K562 (cell line): Measurements from ENCODE around the gene TXLNB. TPM values are rescaled to one million over a fixed set of nuclear protein-coding genes. Genes with fewer than 3 reads are reported as not detected.

Source experiments
- ATAC-seq: fragments of 200-7000 bp; cut with Tn5 transposase; 3 replicates; pipeline ENCODE4 v1.9.1; 2020; ENCODE audit warnings: moderate library complexity
- BruUV-seq: library from RNA; stranded (reverse); fragments of 400-500 nt; replicated peaks from 2 replicates; lab custom pipeline; 2021; lab: Mats Ljungman, UMichigan
- CTCF ChIA-PET: fragments of 300-600 bp; formaldehyde crosslinking; extraction: SDS; loops from one replicate; lab custom pipeline; 2021; ENCODE audit warnings: low intra/inter-chr PET ratio; lab: Yijun Ruan, JAX
- POLR2A ChIA-PET: fragments of 300-600, 350-650 bp; sonication (Branson Sonifier 250); formaldehyde crosslinking; extraction: SDS; loops from one replicate; lab custom pipeline; 2021; ENCODE audit warnings: antibody characterized with exemption, inconsistent platforms; lab: Yijun Ruan, JAX
- DNase-seq, 4 experiments: peaks; one replicate each; pipeline versions ENCODE4 v3.0.0 to v3.0.0-alpha.2; 2011 to 2018; ENCODE audit warnings: low spot score in 3 of 4, mixed read lengths in 3 of 4; ENCODE audit errors: extremely low read depth in 1 of 4
- FAIRE-seq: peaks from 2 replicates; lab custom pipeline; 2011; peaks lifted over from hg19 to GRCh38; lab: Jason Lieb, UNC
- H2AFZ ChIP-seq: 2 replicates; pipeline ENCODE4 v1.6.0; 2011; ENCODE audit warnings: low read depth, low read length, control low read depth, inconsistent platforms
- H3K27ac ChIP-seq: fragments of 200-600 bp; 3 replicates; pipeline ENCODE4 v1.8.0; 2011; ENCODE audit warnings: low read depth, mild to moderate bottlenecking, control low read depth, inconsistent platforms, low read length, moderate library complexity, mixed read lengths; ENCODE audit errors: extremely low read depth
- H3K27me3 ChIP-seq, 2 experiments: fragments of 300-600 bp in 1 of 2; 2 replicates in 1 of 2; 3 replicates in 1 of 2; pipeline versions ENCODE4 v1.6.0 to v1.8.0; 2011; ENCODE audit warnings: inconsistent platforms in 2 of 2, low read length in 2 of 2, mild to moderate bottlenecking in 1 of 2, mixed read lengths in 1 of 2, moderate library complexity in 1 of 2; ENCODE audit not compliant: control insufficient read depth in 2 of 2, insufficient read depth in 2 of 2
- H3K36me3 ChIP-seq: fragments of 300-600 bp; 3 replicates; pipeline ENCODE4 v1.8.0; 2011; ENCODE audit warnings: mild to moderate bottlenecking, low read length, inconsistent platforms; ENCODE audit not compliant: control insufficient read depth, insufficient read depth
- H3K4me1 ChIP-seq, 2 experiments: fragments of 200-600 bp in 1 of 2; replicated peaks in 1 of 2; 2 replicates in 1 of 2; 3 replicates in 1 of 2; pipeline versions ENCODE4 v1.5.1 to v1.8.0; 2011; ENCODE audit warnings: inconsistent platforms in 2 of 2, low read length in 2 of 2, mild to moderate bottlenecking in 1 of 2, mixed read lengths in 1 of 2, moderate library complexity in 1 of 2; ENCODE audit not compliant: control insufficient read depth in 2 of 2, insufficient read depth in 2 of 2
- H3K4me2 ChIP-seq: 2 replicates; pipeline ENCODE4 v1.6.1; 2011; ENCODE audit warnings: low read length, control low read depth, inconsistent platforms, mixed read lengths; ENCODE audit not compliant: insufficient read depth
- H3K4me3 ChIP-seq: fragments of 200-600 bp; sonication (generic), shearing (Covaris generic); 2 replicates; pipeline ENCODE4 v1.5.1; 2016; ENCODE audit warnings: control low read depth, inconsistent platforms
- H3K79me2 ChIP-seq: fragments of 200-600 bp; 3 replicates; pipeline ENCODE4 v1.8.0; 2011; ENCODE audit warnings: low read length, inconsistent platforms; ENCODE audit not compliant: control insufficient read depth, insufficient read depth
- H3K9ac ChIP-seq, 2 experiments: 2 replicates each; pipeline versions ENCODE4 v1.6.0 to v1.6.1; 2011; ENCODE audit warnings: low read depth in 2 of 2, low read length in 2 of 2, control low read depth in 1 of 2, inconsistent platforms in 1 of 2, mild to moderate bottlenecking in 1 of 2, mixed read lengths in 1 of 2; ENCODE audit not compliant: insufficient read depth in 1 of 2
- H3K9me1 ChIP-seq: one replicate; pipeline ENCODE4 v1.6.0; 2011; ENCODE audit warnings: inconsistent platforms, mild to moderate bottlenecking, low read length, moderate library complexity; ENCODE audit not compliant: control insufficient read depth, insufficient read depth
- H3K9me3 ChIP-seq: replicated peaks from 2 replicates; pipeline ENCODE4 v1.5.1; 2011; ENCODE audit warnings: low read depth, low read length, inconsistent platforms; ENCODE audit not compliant: control insufficient read depth, insufficient read depth
- H4K20me1 ChIP-seq: replicated peaks from 2 replicates; pipeline ENCODE4 v1.6.1; 2011; ENCODE audit warnings: low read length, inconsistent platforms, mixed read lengths; ENCODE audit not compliant: control insufficient read depth, insufficient read depth
- ATF7 ChIP-seq: fragments of 450-650 bp; IDR thresholded peaks from 2 replicates; pipeline ENCODE4 v1.7.1; 2014; ENCODE audit warnings: mild to moderate bottlenecking, moderate library complexity
- CEBPB ChIP-seq: fragments of 450-650 bp; IDR thresholded peaks from 2 replicates; pipeline ENCODE4 v1.6.1; 2016; ENCODE audit warnings: missing genetic modification characterization, missing compliant biosample characterization
- CEBPG ChIP-seq, 3 experiments: fragments of 200-800 bp in 1 of 3; sonication (Bioruptor generic) in 1 of 3; sonication (generic) in 1 of 3; formaldehyde crosslinking in 1 of 3; IDR thresholded peaks in 2 of 3; conservative IDR thresholded peaks in 1 of 3; 2 replicates each; pipeline versions ENCODE4 v1.6.1 to v1.8.0; 2016 to 2022; ENCODE audit warnings: missing compliant biosample characterization in 2 of 3, missing genetic modification characterization in 2 of 3, mild to moderate bottlenecking in 1 of 3, missing genetic modification reagents in 1 of 3
- ETS2 ChIP-seq: IDR thresholded peaks from 2 replicates; pipeline ENCODE4 v1.6.1; 2016; ENCODE audit warnings: borderline replicate concordance, missing genetic modification characterization, mild to moderate bottlenecking, moderate library complexity, missing compliant biosample characterization; ENCODE audit not compliant: poor library complexity, severe bottlenecking
- JUND ChIP-seq, 2 experiments: IDR thresholded peaks; 2 replicates in 1 of 2; 3 replicates in 1 of 2; pipeline ENCODE4 v1.6.1; 2011; ENCODE audit warnings: borderline replicate concordance in 2 of 2, low read depth in 2 of 2, low read length in 2 of 2, improper control_type of control experiment in 1 of 2, missing biosample characterization in 1 of 2, missing genetic modification characterization in 1 of 2, missing genetic modification reagents in 1 of 2
- SP2 ChIP-seq: IDR thresholded peaks from 2 replicates; pipeline ENCODE4 v1.6.1; 2011; ENCODE audit warnings: mild to moderate bottlenecking, low read depth, low read length, moderate library complexity; ENCODE audit not compliant: poor library complexity, severe bottlenecking; ENCODE audit errors: extremely low read depth
- TRIM24 ChIP-seq, 2 experiments: fragments of 450-650 bp; IDR thresholded peaks; 2 replicates each; pipeline ENCODE4 v1.6.1; 2016
- WHSC1 ChIP-seq: IDR thresholded peaks from one replicate; pipeline ENCODE4 v1.6.1; 2012; ENCODE audit warnings: low read length, control low read depth, inconsistent platforms
- ZNF449 ChIP-seq: fragments of 250-450 bp; sonication (Bioruptor Pico); IDR thresholded peaks from 2 replicates; pipeline ENCODE4 v1.8.0; 2022; ENCODE audit warnings: moderate library complexity, mild to moderate bottlenecking, inconsistent platforms
- WGBS: fragments of 100-300 bp; shearing (Covaris generic); methylation state at CpG from one replicate; pipeline ENCODE4 v1.1.6; 2016; ENCODE audit warnings: low coverage, mixed read lengths; ENCODE audit not compliant: insufficient coverage; ENCODE audit errors: missing lambda C conversion rate; 5-methylcytosine and 5-hydroxymethylcytosine counted together
- in situ Hi-C: fragments of 300-500 bp; cut with MboI; formaldehyde crosslinking; loops from 4 replicates; pipeline ENCODE4 v1.15.0; 2018; ENCODE audit warnings: inconsistent platforms, mixed read lengths
- intact Hi-C: fragments of 100-400 bp; cut with micrococcal nuclease; formaldehyde crosslinking; loops from 2 replicates; pipeline ENCODE4 v1.14.2; 2022
- polyA plus RNA-seq, 8 experiments: library from polyadenylated mRNA; depleted of rRNA in 4 of 8; stranded (reverse) in 5 of 8; unstranded in 3 of 8; fragments of >200 nt; fragmentation: Nextera tagmentation in 2 of 8; fragmentation: Illumina TruSeq in 1 of 8; extraction: Ambion mirVana in 2 of 8; extraction: Trizol in 1 of 8; gene quantifications; 2 replicates each; pipeline versions ENCODE4 v1.2.1 to v1.2.3, GENCODE V29; 2011 to 2014; ENCODE audit warnings: inconsistent platforms in 1 of 8, missing spikeins in 1 of 8
- total RNA-seq, 7 experiments: library from RNA; depleted of rRNA in 6 of 7; stranded (reverse); fragments of >200 nt in 6 of 7; fragmentation: Illumina TruSeq in 2 of 7; extraction: Trizol in 2 of 7; gene quantifications; 2 replicates each; pipeline versions ENCODE4 v1.2.1 to v1.2.3, GENCODE V29; 2011 to 2021; ENCODE audit warnings: low replicate concordance in 1 of 7
- TF ChIP-seq, protein P1 (sequence below): fragments of 450-650 bp; IDR thresholded peaks from 2 replicates; pipeline ENCODE4 v1.6.1; 2016; ENCODE audit warnings: missing biosample characterization, missing genetic modification characterization
- TF ChIP-seq, protein P2 (sequence below): IDR thresholded peaks from 3 replicates; pipeline ENCODE4 v1.6.1; 2011; ENCODE audit warnings: borderline replicate concordance, mild to moderate bottlenecking; ENCODE audit not compliant: insufficient read length, insufficient read depth
- TF ChIP-seq, protein P3 (sequence below): fragments of 450-650 bp; formaldehyde crosslinking; IDR thresholded peaks from 2 replicates; pipeline ENCODE4 v1.4.0; 2022; ENCODE audit warnings: mild to moderate bottlenecking, moderate library complexity

The TXLNB gene
- total and polyA plus RNA-seq, 9 of the 15 experiments (the other 6 are each of a cell fraction or from before 2014, with no cell fraction given): not detected

- Histone ChIP-seq H3K9me1 (no peaks in the 10 kb centered on the region), H3K36me3 (no peaks in the 10 kb centered on the region), H3K4me2 (0 out of 2 replicates have a peak overlapping the region, but pooled peaks have one; percentile 6), H2AFZ (peak overlapping the region; percentile 37; the same call in 1 of the 2 replicates), H4K20me1 (no peaks in the 10 kb centered on the region), H3K27me3 (peaks cover 0 to 17% of the 10 kb centered on the region in 2 experiments; a peak in 4 of 5 replicates), H3K79me2 (no peaks in the 10 kb centered on the region), H3K4me1 (no peaks in the 10 kb centered on the region), H3K9ac (no peak overlapping the region), H3K4me3 (no peak overlapping the region), H3K27ac (no peak overlapping the region), H3K9me3 (no peaks in the 10 kb centered on the region)
- ChIA-PET CTCF (no interaction called here), POLR2A (interaction anchor here (0.7 to 0.9 kb wide), 2 partner anchors 11 to 25 kb away, joined by 3 to 4 read pairs; no protein-coding TSS in a partner anchor)
- FAIRE-seq: peak; percentile 59
- ATAC-seq: peak; percentile 70
- 12% methylated on average over 9 of the region's 9 CpGs for WGBS
- in situ Hi-C loops (no loop called here), intact Hi-C loops (no loop called here)
- DNase-seq: no peak
- BruUV-seq: no TSS peak
- TF ChIP-seq TRIM24 (IDR thresholded peaks at IDR 0.05): peak in 1 of 2 experiments; percentile 31; a peak in 1 of 4 replicates
- TF ChIP-seq, protein P1, sequence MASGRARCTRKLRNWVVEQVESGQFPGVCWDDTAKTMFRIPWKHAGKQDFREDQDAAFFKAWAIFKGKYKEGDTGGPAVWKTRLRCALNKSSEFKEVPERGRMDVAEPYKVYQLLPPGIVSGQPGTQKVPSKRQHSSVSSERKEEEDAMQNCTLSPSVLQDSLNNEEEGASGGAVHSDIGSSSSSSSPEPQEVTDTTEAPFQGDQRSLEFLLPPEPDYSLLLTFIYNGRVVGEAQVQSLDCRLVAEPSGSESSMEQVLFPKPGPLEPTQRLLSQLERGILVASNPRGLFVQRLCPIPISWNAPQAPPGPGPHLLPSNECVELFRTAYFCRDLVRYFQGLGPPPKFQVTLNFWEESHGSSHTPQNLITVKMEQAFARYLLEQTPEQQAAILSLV (tag): peak; percentile 75
- peak; percentile 86 for TF ChIP-seq CEBPB (tag)
- TF ChIP-seq ATF7: peak; percentile 45; the same call in 1 of the 2 replicates
- 0 out of 2 replicates have a peak, but pooled peaks have one; percentile 26 for TF ChIP-seq JUND (IDR thresholded peaks at IDR 0.05; ENCODE audit: borderline replicate concordance, low read depth, low read length)
- 0 out of 3 replicates have a peak, but pooled peaks have one; percentile 22 for TF ChIP-seq JUND (tag; IDR thresholded peaks at IDR 0.05; ENCODE audit: borderline replicate concordance, low read depth, low read length)
- no peak for TF ChIP-seq SP2
- TF ChIP-seq ETS2 (tag): no peak
- TF ChIP-seq, protein P2, sequence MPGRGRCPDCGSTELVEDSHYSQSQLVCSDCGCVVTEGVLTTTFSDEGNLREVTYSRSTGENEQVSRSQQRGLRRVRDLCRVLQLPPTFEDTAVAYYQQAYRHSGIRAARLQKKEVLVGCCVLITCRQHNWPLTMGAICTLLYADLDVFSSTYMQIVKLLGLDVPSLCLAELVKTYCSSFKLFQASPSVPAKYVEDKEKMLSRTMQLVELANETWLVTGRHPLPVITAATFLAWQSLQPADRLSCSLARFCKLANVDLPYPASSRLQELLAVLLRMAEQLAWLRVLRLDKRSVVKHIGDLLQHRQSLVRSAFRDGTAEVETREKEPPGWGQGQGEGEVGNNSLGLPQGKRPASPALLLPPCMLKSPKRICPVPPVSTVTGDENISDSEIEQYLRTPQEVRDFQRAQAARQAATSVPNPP: no peak
- no peak for TF ChIP-seq WHSC1
- TF ChIP-seq ZNF449 (CRISPR knock-in tag): 0 out of 2 replicates have a peak, but pooled peaks have one; percentile 18
- TF ChIP-seq CEBPG (CRISPR knock-in tag; IDR thresholded peaks at IDR 0.05): peak; percentile 76
- TF ChIP-seq CEBPG (tag; conservative IDR thresholded peaks at IDR 0.05 in 1 of 2, IDR thresholded peaks at IDR 0.05 in 1 of 2): peak; percentile 95 to 98
- TF ChIP-seq, protein P3, sequence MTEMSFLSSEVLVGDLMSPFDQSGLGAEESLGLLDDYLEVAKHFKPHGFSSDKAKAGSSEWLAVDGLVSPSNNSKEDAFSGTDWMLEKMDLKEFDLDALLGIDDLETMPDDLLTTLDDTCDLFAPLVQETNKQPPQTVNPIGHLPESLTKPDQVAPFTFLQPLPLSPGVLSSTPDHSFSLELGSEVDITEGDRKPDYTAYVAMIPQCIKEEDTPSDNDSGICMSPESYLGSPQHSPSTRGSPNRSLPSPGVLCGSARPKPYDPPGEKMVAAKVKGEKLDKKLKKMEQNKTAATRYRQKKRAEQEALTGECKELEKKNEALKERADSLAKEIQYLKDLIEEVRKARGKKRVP (CRISPR knock-in tag): peak; percentile 91
Observed at GRCh38 chr6:139338795-139339194, 47.0 kb upstream of the TXLNB start.
